Kidney (tissue), 14 donors: ENCODE results near the gene COLEC12. TPM values are rescaled to one million over a fixed set of nuclear protein-coding genes. Genes with fewer than 3 reads are reported as not detected.
A peak's percentile ranks its signal among the peaks of the same experiment; 100 is the strongest.

Experiments
- DNase-seq, 5 donors: peaks; one replicate each; pipeline ENCODE4 v3.0.0-alpha.2; 2013 to 2020
- FAIRE-seq: peaks from 2 replicates; lab custom pipeline; 2012; peaks lifted over from hg19 to GRCh38; lab: Jason Lieb, UNC
- H3K27ac ChIP-seq, 2 donors: one replicate each; pipeline ENCODE4 v1.7.0; 2013; ENCODE audit warnings: low read depth in 2 of 2, low read length in 2 of 2, inconsistent platforms in 1 of 2
- H3K27me3 ChIP-seq: one replicate; pipeline ENCODE4 v1.7.1; 2013; ENCODE audit warnings: low read length, inconsistent platforms; ENCODE audit not compliant: control insufficient read depth, insufficient read depth
- H3K36me3 ChIP-seq, 3 donors: one replicate each; pipeline versions ENCODE4 v1.7.0 to v1.7.1; 2013; ENCODE audit warnings: low read length in 3 of 3, control low read depth in 1 of 3, inconsistent platforms in 1 of 3; ENCODE audit not compliant: insufficient read depth in 3 of 3, control insufficient read depth in 2 of 3
- H3K4me1 ChIP-seq, 3 donors: one replicate each; pipeline versions ENCODE4 v1.7.0 to v1.7.1; 2013; ENCODE audit warnings: low read length in 3 of 3, inconsistent platforms in 1 of 3, low read depth in 1 of 3; ENCODE audit not compliant: control insufficient read depth in 2 of 3, insufficient read depth in 2 of 3
- H3K4me3 ChIP-seq, 3 donors: one replicate each; pipeline versions ENCODE4 v1.7.0 to v1.8.1; 2013; ENCODE audit warnings: low read length in 3 of 3, control low read depth in 1 of 3, inconsistent platforms in 1 of 3
- H3K9ac ChIP-seq, 3 donors: one replicate each; pipeline versions ENCODE4 v1.7.0 to v1.7.1; 2013; ENCODE audit warnings: low read length in 3 of 3, control low read depth in 1 of 3, inconsistent platforms in 1 of 3
- H3K9me3 ChIP-seq, 3 donors: one replicate each; pipeline versions ENCODE4 v1.7.0 to v1.7.1; 2013; ENCODE audit warnings: low read length in 3 of 3, control low read depth in 1 of 3, inconsistent platforms in 1 of 3; ENCODE audit not compliant: control insufficient read depth in 2 of 3, insufficient read depth in 1 of 3
- intact Hi-C: fragments of 100-400 bp; cut with DNase I; formaldehyde crosslinking; loops from one replicate; pipeline ENCODE4 v1.11.1; 2022
- polyA plus RNA-seq: library from polyadenylated mRNA; stranded (reverse); fragments of 350-450 nt; fragmentation: Illumina TruSeq; extraction: RNeasy Lipid Tissue Mini Kit (QIAGEN cat#74804); gene quantifications from one replicate; pipeline ENCODE4 v1.2.3, GENCODE V29; 2014; ENCODE audit warnings: low read depth, low replicate concordance; ENCODE audit not compliant: insufficient read depth
- total RNA-seq: library from RNA; stranded (reverse); fragmentation: NEBNext Ultra II Directional; extraction: Animal tissue kit (Norgen Biotek cat#: 25700); gene quantifications from one replicate; pipeline ENCODE4 v1.2.1, GENCODE V29; 2021
- TF ChIP-seq, protein P1 (sequence below): IDR thresholded peaks from 3 replicates; pipeline ENCODE4 v1.5.1; 2012; ENCODE audit warnings: mild to moderate bottlenecking, moderate library complexity, borderline replicate concordance; ENCODE audit not compliant: insufficient read depth; ENCODE audit errors: extremely low read depth
- donor health status: control.
- donor health status: control.
- donor health status: control.
- donor health status: control.
- donor health status: control.
- donor health status: DM: yes; HTN: yes; CAD: no.
- donor health status: Normal renal cell carcinoma (clear cell type).

COLEC12 gene
- total and polyA plus RNA-seq, 2 donors from 2014 or later = 1.3 to 7.4 TPM

DNA sequence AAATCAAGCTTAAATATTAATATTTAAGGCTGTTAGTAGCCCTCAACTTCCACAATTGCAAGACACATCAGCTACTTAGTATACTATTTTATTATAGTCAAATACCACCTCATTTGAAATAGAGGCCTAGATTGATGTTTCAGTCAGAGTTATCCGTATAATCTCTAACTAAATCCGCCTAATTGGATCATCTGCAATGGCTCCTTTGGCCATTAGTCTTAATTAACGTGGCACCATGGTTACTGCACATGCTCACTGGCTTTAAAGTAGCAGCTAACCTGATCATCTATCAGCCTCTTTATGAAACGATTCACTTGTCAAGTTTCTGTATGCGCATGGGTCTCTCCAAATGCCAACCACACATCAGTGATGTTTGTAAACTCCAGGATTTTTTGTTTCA lies 112.3 kb downstream of the COLEC12 start:
- Histone ChIP-seq H3K27me3 (no peaks in the 10 kb centered on the region), H3K4me1 (no peaks in the 10 kb centered on the region), H3K9me3 (no peaks in the 10 kb centered on the region), H3K4me3 (no peak overlapping the region), H3K36me3 (no peaks in the 10 kb centered on the region), H3K27ac (no peak overlapping the region), H3K9ac (no peak overlapping the region)
- no peak for FAIRE-seq
- intact Hi-C loops = no loop called here
- TF ChIP-seq, protein P1, sequence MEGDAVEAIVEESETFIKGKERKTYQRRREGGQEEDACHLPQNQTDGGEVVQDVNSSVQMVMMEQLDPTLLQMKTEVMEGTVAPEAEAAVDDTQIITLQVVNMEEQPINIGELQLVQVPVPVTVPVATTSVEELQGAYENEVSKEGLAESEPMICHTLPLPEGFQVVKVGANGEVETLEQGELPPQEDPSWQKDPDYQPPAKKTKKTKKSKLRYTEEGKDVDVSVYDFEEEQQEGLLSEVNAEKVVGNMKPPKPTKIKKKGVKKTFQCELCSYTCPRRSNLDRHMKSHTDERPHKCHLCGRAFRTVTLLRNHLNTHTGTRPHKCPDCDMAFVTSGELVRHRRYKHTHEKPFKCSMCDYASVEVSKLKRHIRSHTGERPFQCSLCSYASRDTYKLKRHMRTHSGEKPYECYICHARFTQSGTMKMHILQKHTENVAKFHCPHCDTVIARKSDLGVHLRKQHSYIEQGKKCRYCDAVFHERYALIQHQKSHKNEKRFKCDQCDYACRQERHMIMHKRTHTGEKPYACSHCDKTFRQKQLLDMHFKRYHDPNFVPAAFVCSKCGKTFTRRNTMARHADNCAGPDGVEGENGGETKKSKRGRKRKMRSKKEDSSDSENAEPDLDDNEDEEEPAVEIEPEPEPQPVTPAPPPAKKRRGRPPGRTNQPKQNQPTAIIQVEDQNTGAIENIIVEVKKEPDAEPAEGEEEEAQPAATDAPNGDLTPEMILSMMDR = no peak
- DNase-seq = no peak

DNA sequence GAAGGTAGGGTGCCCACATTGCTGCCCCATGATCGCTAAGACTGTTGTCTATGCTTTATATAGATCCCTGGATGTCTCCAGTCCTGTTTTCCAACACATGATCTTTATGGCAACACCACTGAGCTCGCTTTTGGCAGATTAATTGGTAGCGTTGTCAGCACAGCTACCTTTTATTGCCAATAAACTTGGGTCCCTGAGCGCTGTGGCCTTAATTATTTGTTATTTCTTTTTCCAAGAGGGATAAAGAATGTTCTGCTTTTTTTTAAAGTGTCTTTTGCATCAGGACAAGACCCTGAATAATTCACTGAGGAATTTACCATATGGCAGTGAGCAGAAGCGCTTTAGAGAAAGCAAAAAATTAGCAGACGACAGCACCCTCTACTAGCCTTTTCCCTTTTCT lies 113.5 kb downstream of the COLEC12 start:
- Histone ChIP-seq H3K9me3 (no peaks in the 10 kb centered on the region), H3K9ac (no peak overlapping the region), H3K4me3 (no peak overlapping the region), H3K4me1 (no peaks in the 10 kb centered on the region), H3K36me3 (no peaks in the 10 kb centered on the region), H3K27ac (no peak overlapping the region), H3K27me3 (no peaks in the 10 kb centered on the region)
- TF ChIP-seq, protein P1 = no peak
- FAIRE-seq (no peak), DNase-seq (peak in 1 of 5 donors; percentile 24)
- intact Hi-C loops = no loop called here

DNA sequence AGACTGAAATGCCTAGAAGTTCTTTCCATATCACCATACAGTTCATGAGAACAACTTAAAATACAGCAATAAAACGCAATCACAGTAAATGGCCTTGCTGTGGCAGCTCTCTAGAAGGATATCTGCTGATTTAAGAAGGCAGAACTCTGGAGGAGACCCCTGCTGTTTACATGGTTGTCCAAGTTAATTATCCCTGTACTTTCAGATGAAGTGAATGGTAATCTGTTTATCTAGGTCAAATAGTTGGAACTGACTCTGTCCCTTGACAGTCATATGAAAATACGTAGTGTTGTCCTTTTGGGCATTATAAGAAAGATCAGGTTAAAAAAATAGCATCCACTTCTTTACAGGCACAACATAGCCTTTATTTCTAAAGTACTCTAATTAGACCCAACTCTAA lies 115.6 kb downstream of the COLEC12 start:
- intact Hi-C loops = no loop called here
- DNase-seq (peak in 1 of 5 donors; percentile 36), FAIRE-seq (no peak)
- TF ChIP-seq, protein P1 = no peak
- no peaks in the 10 kb centered on the region for H3K36me3 ChIP-seq
- no peak overlapping the region for H3K27ac ChIP-seq
- no peak overlapping the region for H3K9ac ChIP-seq
- no peaks in the 10 kb centered on the region for H3K4me1 ChIP-seq
- no peaks in the 10 kb centered on the region for H3K27me3 ChIP-seq
- H3K4me3 ChIP-seq = no peak overlapping the region
- H3K9me3 ChIP-seq = no peaks in the 10 kb centered on the region

DNA sequence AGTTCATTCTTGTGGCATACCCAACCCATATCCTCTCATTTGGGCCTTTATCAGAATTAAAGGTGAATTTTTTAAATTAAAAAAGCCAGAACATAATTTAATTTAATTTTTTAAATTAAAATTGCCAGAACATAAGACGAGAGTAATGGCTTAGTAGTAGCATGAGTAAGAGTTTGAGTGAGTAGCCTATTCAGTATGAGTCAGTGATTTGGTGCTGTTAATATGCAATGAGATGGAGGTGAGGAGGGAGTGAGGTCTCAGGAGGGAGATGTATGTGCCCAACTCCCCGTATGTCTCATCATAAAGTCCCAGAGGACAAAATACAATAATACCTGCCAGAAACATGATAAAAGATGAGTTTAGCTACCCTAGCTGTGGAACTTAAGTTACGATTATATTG lies 117.4 kb downstream of the COLEC12 start:
- no peak overlapping the region for H3K9ac ChIP-seq
- no peaks in the 10 kb centered on the region for H3K4me1 ChIP-seq
- intact Hi-C loops = no loop called here
- FAIRE-seq = no peak
- no peaks in the 10 kb centered on the region for H3K27me3 ChIP-seq
- H3K27ac ChIP-seq = no peak overlapping the region
- H3K9me3 ChIP-seq = no peaks in the 10 kb centered on the region
- no peaks in the 10 kb centered on the region for H3K36me3 ChIP-seq
- DNase-seq = no peak
- no peak overlapping the region for H3K4me3 ChIP-seq
- TF ChIP-seq, protein P1 = no peak
